ENCODE results near the gene RBM6.
"Not testable (repeated sequence)": the region's sequence is repeated elsewhere in the genome, so short reads cannot be mapped to it uniquely, and the experiment has no call there.

RBM6 gene

DNA sequence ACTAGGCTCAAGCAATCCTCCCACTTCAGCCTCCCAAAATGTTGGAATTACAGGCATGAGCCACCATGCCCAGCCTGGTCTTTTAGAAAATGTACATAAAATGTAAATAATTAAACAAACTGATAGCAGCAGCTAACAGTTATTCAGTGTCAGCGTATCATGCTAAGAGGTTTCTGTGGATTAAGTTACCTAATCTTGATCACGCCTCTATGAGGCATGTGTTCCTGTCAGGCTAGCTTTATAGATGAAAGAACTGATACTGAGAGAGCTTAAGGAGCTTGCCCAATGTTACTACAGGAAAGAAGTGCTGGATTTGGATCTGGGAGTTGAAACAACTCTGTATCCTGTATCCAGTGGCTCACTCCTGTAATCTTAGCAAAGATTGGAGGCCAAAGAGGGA, 25.0 kb upstream of the RBM6 start:
- in situ Hi-C loops (cut with MboI; ENCODE audit: low pct_unique_long_range_greater_than_20kb, low sequenced_read_pairs): no loop called here
- no peak for DNase-seq

DNA sequence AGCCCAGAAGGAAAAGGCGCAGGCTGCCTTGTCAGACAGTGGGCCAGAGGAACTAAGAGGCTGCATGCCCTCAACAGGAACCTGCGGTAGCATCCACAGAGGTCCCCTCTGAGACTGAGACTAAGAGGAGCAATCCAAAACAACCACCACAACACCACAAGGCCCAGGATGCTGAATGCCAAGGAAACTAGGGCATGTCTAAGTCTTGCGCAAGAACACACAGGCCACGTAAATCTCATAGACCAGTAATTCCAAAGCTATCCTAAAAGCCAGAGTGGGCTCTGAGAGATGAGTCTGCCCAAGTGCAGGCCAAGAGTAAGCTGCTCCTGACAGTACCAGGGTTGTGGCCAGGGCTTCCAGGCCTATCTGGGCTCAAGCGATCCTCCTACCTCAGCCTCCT, 23.3 kb upstream of the RBM6 start:
- DNase-seq: peak; percentile 14
- in situ Hi-C loops (cut with MboI; ENCODE audit: low pct_unique_long_range_greater_than_20kb, low sequenced_read_pairs): no loop called here

DNA sequence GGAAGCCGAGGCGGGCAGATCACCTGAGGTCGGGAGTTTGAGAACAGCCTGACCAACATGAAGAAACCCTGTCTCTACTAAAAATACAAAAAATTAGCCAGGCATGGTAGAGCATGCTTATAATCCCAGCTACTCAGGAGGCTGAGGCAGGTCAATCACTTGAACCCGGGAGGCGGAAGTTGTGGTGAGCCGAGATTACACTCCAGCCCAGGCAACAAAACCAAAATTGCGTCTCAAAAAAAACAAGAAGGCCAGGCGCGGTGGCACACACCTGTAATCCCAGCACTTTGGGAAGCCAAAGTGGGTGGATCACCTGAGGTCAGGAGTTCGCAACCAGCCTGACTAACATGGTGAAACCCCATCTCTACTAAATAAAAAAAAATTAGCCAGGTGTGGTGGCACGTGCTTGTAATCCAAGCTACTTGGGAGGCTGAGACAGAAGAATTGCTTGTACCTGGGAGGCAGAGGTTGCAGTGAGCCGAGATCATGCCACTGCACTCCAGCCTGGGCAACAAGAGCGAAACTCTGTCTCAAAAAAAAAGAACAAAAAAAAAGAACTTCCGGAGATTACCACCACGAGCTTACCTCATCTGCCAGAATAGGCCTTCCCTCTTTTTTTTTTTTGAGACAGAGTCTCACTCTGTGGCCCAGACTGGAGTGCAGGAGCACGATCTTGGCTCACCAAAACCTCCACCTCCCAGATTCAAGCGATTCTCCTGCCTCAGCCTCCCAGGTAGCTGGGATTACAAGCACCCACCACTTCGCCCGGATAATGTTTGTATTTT, 22.0 kb upstream of the RBM6 start:
- peak; percentile 26 for DNase-seq
- in situ Hi-C loops (cut with MboI; ENCODE audit: low pct_unique_long_range_greater_than_20kb, low sequenced_read_pairs): not testable (repeated sequence)

DNA sequence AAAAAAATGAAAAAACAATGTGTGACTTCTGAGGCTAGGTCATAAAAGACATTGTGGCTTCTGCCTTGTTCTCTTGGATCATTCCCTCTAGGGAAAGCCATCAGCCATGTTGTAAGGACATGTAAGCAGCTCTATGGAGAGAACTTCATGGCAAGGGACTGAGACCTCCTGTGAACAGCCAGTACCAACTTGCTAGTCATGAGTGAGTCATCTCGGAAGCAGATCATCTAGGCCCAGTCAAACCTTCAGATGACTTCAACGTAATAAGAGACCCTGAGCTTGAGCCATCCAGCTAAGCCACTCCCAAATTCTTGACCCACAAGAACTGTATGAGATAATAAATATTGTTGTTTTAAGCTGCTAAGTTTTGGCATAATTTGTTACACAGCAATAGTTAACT, 15.3 kb upstream of the RBM6 start:
- no peak for DNase-seq
- in situ Hi-C loops (cut with MboI; ENCODE audit: low pct_unique_long_range_greater_than_20kb, low sequenced_read_pairs): no loop called here

DNA sequence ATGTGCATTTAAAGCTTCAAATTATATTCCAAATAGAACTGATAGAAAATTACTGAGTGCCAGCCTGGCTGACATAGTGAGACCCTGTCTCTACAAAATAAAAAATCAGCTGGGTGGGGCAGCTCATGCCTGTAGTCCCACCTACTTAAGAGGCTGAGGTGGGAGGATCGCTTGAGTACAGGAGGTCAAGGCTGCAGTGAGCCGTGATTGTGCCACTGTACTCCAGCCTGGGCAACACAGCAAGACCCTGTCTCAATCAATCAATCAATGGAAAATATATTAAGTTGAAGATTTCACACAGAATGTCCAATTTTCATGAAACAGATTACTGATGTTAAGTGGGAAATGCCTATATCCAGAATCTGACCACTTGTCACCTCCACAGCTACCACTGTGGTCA, 14.5 kb upstream of the RBM6 start:
- no peak for DNase-seq
- in situ Hi-C loops (cut with MboI; ENCODE audit: low pct_unique_long_range_greater_than_20kb, low sequenced_read_pairs): no loop called here

DNA sequence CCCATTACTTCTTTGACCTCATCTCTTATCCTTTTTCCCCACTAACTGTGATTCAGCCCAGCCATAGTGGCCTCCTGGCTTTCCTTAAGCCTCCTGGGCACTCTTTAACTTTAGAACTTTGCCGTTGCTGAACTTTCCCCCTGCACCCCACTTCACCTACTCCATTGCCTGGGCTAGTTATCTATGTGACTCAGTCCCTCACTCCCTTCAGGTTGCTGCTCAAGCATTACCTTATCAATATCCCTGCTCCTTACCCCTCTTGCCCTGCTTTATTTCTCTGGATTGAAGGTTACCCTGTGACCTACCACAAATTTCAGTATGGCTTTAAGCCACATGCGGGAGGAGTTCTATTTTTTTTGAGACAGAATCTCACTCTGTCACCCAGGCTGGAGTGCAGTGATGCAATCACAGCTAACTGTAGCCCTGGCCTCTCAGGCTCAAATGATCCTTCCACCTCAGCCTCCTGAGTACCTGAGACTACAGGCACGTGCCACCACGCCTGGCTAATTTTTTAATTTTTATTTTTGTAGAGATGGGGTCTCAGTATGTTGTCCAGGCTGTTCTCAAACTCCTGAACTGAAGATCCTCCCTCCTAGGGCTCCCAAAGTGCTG, 13.7 kb upstream of the RBM6 start:
- no peak for DNase-seq
- in situ Hi-C loops (cut with MboI; ENCODE audit: low pct_unique_long_range_greater_than_20kb, low sequenced_read_pairs): no loop called here

DNA sequence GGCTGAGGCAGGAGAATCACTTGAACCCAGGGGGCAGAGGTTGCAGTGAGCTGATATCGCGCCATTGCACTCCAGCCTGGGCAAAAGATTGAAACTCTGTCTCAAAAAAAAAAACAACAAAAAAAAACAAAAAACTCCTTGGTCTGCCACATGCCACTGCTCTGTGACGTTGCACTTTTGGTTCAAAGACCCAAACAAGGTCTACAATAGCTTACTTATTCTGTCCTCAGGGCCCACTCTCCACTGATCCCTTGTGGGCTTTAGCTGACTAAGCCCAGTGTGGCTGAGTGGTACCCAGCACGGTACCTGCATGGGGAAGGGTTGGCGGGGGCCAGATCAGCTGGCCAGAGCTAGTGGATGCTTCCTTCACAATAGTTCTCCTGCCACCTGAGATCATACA, 12.2 kb upstream of the RBM6 start:
- DNase-seq: no peak
- in situ Hi-C loops (cut with MboI; ENCODE audit: low pct_unique_long_range_greater_than_20kb, low sequenced_read_pairs): no loop called here

DNA sequence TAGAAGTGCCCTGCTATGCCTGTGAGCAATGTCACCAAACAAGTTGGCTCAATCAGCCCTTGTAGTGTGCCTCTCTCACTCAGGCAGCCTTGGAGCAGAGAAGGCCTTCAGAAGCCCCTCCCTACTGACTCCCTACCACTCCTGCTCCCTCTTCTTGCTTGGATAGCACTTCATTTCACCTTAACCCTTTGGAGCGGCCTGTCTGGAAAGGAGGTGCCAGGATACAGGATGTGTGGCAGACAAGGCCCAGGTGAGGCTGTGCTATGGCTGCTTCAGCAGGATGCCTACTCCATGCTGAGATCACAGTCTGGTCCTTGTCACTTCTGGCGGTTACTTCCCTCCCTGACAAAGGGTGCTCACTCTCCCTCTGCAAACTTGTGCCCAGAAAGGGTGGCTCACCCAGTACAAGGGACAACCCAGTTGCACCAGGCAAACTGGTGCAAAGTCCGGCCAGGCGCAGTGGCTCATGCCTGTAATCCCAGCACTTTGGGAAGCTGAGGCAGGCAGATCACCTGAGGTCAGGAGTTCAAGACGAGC, 11.4 kb upstream of the RBM6 start:
- DNase-seq: no peak
- in situ Hi-C loops (cut with MboI; ENCODE audit: low pct_unique_long_range_greater_than_20kb, low sequenced_read_pairs): no loop called here

DNA sequence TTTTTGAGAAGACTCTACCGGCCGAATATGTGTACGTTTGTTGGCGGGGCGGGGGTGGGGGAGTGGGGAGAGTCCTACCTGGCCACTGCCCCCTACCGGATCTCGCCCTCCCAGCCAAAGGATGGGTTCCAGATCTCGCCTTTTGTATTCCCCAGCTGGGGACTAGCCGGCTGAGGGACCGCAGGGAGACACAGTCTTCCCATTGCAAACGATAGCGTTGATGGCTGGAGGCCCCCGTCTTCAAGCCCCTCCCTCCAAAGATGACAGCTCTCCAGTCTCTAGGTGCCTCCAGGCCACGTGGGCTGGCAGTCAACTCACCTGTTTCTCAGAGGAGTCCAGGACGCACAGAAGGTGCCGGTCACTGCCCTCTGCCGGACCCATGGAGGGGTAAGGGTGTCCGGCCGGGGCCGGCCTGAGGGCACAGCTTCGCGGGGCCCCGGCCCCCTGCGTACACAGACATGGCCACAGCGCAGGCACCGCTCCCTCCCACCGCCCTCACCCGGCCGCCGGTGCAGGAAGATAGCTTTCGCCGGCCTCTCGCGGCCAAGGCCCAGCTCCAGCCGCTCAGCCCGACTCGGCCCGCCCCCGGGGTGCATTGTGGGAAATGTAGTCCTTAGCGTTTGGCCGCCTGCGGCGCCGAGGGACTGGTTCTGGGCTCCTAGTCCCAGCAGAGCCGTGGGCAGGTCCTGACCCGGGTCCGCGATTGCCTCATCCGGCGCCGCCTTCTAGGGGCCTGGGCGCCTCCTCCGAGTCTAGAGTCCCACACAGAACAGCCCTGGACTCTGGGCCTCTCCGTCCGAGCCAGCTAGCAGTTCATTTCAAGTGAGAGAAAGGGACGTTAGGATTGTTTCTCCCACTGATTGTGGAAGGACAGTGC, 10.4 kb upstream of the RBM6 start, which contains the start of gene MON1A:
Gene MON1A (minus strand): TSS at position 521 of the 877 bp plus-strand sequence. CDS start 16,465 bp downstream, outside the sequence.
- DNase-seq: peak; percentile 85
- in situ Hi-C loops (cut with MboI; ENCODE audit: low pct_unique_long_range_greater_than_20kb, low sequenced_read_pairs): no loop called here

DNA sequence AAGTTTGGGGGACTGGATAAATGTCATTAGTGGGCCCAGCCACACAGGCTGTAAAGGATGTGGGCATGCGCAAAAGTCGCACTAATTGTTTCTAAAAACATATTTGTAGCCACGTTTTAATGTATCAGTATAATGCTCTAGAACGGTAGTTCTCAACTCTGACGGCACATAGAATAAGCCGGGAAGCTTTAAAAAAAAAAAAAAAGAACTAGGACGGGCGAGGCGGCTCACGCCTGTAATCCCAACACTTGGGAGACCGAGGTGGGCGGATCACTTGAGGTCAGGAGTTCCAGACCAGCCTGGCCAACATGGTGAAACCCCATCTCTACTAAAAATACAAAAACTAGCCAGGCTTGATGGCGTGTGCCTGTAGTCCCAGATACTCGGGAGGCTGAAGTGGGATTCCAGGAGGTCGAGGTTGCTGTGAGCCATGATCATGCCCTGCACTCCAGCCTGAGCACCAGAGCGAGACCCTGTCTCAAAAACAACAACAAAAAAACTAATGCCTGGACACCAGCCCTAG, 9.7 kb upstream of the RBM6 start:
- DNase-seq: no peak
- in situ Hi-C loops (cut with MboI; ENCODE audit: low pct_unique_long_range_greater_than_20kb, low sequenced_read_pairs): no loop called here

DNA sequence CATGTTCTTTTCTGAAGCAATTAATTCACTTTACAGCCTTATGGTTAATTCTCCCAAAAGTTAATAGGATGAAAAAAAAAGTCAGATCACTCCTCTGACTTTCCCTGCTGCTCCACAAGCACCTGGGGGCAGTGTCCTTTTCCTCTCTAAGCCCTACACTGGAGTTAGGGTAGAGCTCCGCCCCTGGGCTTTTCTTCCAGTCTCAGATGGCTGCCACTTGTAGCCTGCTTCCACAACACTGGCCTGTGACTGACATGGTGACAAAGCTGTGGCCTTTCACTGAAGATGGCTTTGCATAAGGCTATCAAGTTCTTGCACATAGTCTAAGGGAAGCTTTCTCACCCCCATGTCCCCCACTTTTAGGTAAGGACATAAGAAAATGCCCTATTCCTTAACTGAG, 9.0 kb upstream of the RBM6 start:
- in situ Hi-C loops (cut with MboI; ENCODE audit: low pct_unique_long_range_greater_than_20kb, low sequenced_read_pairs): no loop called here
- DNase-seq: peak; percentile 59

DNA sequence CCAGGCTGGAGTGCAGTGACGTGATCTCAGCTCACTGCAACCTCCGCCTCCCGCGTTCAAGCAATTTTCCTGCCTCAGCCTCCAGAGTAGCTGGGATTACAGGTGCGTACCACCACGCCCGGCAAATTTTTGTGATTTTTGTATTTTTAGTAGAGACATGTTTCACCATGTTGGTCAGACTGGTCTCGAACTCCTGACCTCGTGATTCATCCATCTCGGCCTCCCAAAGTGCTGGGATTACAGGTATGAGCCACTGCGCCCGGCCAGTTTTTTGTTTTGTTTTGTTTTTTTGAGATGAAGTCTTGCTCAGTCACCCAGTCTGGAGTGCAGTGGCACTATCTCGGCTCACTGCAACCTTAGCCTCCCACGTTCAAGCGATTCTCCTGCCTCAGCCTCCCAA, 7.7 kb upstream of the RBM6 start:
- DNase-seq; in situ Hi-C loops (cut with MboI; ENCODE audit: low pct_unique_long_range_greater_than_20kb, low sequenced_read_pairs): not testable (repeated sequence)

DNA sequence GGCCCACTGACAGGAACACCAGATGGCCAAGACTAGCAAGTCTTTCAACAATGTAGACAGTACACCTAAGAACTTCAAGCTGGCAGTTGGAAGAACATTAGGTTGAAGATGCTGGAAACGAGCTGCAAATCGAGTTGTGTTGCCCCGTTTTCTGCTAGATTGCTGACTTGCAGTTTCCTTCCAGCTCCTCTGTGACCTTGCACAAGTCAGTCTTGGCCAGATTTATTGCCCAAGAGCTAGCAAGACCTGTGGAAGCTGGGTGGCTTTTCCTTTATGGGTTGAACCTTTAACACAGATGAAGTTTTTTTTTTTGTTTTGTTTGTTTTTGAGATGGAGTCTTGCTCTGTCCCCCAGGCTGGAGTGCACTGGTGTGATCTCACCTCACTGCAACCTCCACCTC, 2.9 kb upstream of the RBM6 start:
- DNase-seq: no peak
- in situ Hi-C loops (cut with MboI; ENCODE audit: low pct_unique_long_range_greater_than_20kb, low sequenced_read_pairs): no loop called here

DNA sequence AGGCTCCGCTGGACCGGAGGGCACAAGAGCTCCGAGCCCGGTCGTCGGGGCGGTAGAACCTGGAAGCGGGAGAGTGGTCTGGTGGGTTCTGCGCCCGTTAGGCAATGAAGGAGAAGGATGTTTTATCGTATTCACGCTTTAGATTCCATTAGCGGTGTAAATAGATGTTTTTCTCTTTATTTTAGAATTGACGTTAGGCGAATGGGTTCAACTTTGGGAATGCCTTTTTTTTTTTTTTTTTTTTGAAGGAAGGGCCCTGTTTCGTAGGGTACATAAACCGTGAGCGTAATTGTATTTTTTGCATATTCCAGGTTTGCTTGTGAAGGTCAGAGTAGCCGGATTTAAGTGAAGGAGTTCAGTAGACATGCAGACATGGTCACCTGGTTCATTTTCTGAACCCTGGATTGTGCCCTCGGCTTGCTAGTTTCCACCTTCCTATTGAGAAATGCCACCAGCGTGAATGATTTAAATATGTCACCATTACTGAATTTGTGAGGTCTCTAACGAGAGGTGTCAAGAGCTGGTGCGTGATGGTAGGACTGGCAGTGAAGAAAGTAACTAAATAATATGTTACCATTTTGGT, 808 bp downstream of the RBM6 start:
- no peak for DNase-seq
- in situ Hi-C loops (cut with MboI; ENCODE audit: low pct_unique_long_range_greater_than_20kb, low sequenced_read_pairs): no loop called here

DNA sequence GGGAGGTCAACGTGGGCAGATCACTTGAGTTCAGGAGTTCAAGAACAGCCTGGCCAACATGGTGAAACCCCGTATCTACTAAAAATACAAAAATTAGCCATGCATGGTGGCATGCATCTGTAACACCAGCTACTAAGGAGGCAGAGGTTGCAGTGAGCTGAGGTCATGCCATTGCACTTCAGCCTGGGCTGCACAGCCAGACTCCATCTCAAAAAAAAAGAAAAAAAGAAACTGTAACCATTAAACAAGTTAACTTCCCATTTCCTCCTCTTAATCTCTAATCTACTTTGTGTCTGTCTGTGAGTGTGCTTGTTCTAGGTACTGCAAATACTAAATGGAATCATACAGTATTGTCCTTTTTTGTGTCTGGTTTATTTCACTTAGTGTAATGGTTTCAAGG, 2.7 kb downstream of the RBM6 start:
- peak; percentile 38 for DNase-seq
- in situ Hi-C loops (cut with MboI; ENCODE audit: low pct_unique_long_range_greater_than_20kb, low sequenced_read_pairs): no loop called here

DNA sequence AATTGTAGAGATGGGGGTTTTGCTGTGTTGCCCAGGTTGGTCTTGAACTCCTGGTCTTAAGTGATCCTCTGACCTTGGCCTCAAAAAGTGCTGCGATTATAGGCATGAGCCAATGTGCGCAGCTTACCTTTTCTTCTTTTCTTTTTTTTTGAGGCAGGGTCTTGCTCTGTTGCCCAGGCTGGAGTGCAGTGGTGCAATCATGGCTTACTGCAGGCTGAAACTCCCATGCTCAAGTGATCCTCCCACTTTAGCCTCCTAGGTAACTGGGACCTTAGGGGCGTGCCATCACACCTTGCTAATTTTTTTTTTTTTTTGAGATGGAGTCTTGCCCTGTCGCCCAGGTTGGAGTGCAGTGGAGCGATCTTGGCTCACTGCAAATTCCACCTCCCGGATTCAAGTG, 13.0 kb downstream of the RBM6 start:
- in situ Hi-C loops (cut with MboI; ENCODE audit: low pct_unique_long_range_greater_than_20kb, low sequenced_read_pairs): no loop called here
- no peak for DNase-seq

DNA sequence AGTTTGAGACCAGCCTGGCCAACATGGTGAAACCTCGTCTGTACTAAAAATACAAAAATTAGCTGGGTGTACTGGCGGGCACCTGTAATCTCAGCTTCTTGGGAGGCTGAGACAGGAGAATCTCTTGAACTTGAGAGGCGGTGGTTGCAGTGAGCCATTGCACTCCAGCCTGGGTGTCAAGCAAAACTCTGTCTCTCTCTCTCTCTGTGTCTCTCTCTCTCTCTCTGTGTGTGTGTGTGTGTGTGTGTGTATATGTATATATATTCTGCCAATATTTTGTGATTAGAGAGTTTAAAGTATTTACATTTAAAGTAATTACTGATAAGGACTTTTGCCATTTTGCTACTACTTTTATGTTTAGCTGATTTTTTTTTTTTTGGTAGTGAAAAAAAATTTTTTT, 15.7 kb downstream of the RBM6 start:
- in situ Hi-C loops (cut with MboI; ENCODE audit: low pct_unique_long_range_greater_than_20kb, low sequenced_read_pairs): no loop called here
- DNase-seq: no peak

DNA sequence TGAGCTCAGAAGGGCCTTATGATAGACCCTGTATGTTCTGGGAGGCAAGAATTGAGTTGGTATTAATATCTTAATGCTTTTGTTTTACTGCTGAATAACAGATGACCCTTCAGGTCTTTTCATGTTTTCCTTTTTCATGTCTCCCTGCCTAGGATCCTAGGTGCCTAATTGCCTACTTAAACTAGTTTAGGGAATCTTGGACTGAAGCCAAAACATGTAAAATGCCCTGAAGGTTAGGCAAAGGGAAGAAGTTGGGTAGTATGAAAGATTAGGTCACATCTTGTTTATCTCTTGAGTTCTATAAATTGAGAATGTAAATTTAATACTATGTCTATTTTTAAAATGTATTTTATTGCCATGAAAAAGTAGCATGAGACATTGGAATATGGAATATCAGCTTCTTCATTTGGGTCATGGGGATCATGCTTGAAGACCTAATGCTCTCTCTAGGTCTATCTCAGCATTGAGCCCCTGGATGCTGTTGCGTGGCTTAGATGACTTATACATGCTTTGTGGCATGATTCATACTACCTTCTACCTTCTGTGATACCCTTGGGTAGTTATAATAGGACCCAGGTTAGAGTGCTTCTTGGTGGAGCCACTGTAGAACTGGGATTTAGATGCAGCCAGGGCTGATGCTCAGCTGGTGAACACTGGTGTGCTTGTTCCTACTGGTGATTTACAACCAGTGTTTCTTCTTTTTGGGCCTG, 26.4 kb downstream of the RBM6 start:
- in situ Hi-C loops (cut with MboI; ENCODE audit: low pct_unique_long_range_greater_than_20kb, low sequenced_read_pairs): no loop called here
- DNase-seq: no peak

DNA sequence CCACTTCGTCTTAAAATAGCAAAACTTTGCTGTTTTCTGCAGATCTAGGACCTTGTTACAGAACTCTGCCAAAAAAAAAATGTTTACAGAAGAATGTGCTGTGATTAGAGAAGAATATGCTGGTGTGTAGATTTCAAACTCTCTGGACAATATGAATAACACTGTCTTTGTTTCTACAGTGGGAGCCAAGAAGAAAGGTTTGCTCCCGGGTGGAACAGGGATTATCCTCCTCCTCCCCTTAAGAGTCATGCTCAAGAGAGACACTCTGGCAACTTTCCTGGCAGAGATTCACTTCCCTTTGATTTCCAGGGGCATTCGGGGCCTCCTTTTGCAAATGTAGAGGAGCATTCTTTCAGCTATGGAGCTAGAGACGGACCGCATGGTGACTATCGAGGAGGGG, 27.3 kb downstream of the RBM6 start:
- in situ Hi-C loops (cut with MboI; ENCODE audit: low pct_unique_long_range_greater_than_20kb, low sequenced_read_pairs): no loop called here
- DNase-seq: no peak

Measured in KBM-7 (cell line).